Activated gamma-delta T cell (primary cell): ENCODE data around the gene CSF1.
"Not testable (repeated sequence)": the region's sequence is repeated elsewhere in the genome, so short reads cannot be mapped to it uniquely, and the experiment has no call there.

Experiments used
- DNase-seq: peaks from one replicate; lab custom pipeline; 2025; lab: John Stamatoyannopoulos, UW

The CSF1 gene

DNA sequence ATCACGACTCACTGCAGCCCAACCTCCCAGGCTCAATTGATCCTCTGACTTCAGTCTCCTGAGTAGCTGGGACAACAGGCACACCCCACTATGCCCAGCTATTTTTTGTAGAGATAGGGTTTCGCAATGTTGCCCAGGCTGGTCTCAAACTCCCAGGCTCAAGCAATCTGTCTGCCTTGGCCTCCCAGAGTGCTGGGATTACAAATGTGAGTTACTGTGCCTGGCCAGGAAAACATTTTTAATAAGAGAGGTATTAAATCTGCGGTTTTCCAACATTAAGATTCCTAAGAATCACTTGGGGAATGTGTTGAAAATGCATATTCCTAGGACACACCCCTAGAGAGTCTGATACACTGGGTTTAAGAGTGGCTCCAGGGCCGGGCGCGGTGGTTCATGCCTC lies 8.7 kb downstream of the CSF1 start:
- DNase-seq = no peak

DNA sequence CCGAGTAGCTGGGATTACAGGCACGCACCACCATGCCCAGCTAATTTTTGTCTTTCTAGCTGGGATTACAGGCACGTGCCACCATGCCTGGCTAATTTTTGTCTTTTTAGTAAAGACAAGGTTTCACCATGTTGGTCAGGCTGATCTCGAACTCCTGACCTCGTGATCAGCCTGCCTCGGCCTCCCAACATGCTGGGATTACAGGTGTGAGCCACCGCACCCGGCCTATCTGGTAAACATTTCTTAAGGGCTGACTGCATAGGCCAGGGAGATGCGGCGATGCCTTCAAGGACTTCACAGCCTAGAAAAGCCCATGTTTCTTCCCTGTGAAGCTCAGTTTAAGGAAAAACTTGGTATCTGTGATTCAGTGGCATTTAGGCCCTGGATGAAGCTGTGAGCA lies 9.7 kb downstream of the CSF1 start:
- not testable (repeated sequence) for DNase-seq

DNA sequence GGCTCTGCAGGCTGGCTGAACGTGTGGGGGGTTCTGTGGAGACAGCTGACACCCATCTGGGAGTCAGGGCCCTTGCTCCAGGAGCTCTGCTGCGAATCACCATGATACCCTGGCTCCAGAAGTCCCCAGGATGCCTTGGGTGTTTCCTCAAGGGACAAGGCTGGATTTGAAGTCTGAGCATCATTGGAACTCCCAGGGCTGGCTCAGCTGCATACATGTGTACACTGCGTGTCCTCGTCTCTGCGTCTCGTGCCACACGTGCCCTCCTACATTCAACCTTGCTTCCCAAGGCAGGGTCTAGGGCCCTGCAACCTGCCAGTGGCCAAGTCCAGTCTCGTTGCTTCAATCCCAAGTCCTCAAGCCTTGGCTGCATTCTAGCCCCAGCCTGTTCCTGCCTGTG lies 11.7 kb downstream of the CSF1 start:
- DNase-seq = no peak

DNA sequence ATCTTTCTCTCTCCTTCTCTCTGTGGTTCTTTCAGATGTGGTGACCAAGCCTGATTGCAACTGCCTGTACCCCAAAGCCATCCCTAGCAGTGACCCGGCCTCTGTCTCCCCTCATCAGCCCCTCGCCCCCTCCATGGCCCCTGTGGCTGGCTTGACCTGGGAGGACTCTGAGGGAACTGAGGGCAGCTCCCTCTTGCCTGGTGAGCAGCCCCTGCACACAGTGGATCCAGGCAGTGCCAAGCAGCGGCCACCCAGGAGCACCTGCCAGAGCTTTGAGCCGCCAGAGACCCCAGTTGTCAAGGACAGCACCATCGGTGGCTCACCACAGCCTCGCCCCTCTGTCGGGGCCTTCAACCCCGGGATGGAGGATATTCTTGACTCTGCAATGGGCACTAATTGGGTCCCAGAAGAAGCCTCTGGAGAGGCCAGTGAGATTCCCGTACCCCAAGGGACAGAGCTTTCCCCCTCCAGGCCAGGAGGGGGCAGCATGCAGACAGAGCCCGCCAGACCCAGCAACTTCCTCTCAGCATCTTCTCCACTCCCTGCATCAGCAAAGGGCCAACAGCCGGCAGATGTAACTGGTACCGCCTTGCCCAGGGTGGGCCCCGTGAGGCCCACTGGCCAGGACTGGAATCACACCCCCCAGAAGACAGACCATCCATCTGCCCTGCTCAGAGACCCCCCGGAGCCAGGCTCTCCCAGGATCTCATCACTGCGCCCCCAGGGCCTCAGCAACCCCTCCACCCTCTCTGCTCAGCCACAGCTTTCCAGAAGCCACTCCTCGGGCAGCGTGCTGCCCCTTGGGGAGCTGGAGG lies 12.7 kb downstream of the CSF1 start:
- DNase-seq = no peak

DNA sequence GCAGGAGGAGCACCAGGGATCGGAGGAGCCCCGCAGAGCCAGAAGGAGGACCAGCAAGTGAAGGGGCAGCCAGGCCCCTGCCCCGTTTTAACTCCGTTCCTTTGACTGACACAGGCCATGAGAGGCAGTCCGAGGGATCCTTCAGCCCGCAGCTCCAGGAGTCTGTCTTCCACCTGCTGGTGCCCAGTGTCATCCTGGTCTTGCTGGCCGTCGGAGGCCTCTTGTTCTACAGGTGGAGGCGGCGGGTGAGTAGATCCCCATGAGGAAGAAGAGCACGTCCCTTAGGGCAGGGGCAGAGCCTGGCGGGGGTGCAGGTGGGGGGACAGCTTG lies 13.3 kb downstream of the CSF1 start:
- no peak for DNase-seq

DNA sequence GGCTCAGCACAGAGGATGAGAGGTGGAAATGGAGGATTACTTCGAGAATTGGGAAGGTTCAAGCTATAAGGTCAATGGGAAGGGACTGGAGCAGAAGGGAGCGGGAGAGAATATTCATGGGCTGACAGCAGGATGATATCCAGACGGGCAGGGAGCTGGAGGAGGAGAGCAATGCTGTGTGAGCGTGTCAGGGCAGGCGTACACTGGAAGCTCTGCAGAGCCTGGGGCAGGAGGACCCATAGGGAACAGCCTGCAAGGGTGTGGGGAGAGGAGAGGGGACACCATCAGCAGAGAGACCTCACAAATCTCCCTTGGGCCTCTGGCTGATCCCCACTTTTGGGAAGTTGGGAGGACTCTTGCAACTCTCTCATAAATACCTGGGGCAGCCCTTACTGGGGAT lies 13.7 kb downstream of the CSF1 start:
- no peak for DNase-seq

DNA sequence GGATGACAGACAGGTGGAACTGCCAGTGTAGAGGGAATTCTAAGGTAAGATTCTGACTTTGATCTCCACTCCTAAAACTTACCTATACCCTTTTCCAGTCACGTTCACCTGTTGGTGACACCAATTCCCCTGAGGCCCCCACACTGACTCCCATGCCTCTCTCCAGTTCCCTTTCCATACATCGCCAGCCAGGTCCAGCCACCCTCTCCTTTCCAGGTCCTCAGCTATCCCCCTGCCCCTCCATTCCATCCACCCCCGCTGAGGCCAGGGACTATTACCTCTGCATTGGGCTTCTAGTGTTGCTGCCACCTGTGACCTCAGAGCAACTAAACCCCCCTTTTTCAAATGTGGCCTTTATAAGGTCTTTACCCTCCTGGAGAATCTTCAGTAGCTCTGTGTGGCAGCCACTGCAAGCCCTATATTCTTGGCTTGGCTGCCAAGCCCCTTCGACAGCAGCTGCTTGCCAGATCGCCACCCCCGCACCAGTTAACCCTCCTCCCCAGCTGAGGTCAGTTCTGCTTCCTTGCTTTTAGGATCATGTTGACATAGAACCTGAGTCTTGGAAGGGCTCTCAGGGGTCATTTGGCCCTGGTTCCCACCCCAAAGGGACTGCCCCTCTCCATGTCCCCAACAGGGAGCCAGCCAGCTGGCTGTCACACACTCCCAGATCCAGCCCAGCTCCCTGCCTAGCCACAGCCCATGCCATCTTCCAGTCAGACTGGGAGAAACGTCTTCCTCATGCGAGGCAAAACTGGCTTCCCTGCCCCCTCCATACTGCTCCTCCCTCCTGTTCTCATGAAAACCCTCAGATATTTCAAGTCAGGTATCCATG lies 14.7 kb downstream of the CSF1 start:
- DNase-seq = no peak

DNA sequence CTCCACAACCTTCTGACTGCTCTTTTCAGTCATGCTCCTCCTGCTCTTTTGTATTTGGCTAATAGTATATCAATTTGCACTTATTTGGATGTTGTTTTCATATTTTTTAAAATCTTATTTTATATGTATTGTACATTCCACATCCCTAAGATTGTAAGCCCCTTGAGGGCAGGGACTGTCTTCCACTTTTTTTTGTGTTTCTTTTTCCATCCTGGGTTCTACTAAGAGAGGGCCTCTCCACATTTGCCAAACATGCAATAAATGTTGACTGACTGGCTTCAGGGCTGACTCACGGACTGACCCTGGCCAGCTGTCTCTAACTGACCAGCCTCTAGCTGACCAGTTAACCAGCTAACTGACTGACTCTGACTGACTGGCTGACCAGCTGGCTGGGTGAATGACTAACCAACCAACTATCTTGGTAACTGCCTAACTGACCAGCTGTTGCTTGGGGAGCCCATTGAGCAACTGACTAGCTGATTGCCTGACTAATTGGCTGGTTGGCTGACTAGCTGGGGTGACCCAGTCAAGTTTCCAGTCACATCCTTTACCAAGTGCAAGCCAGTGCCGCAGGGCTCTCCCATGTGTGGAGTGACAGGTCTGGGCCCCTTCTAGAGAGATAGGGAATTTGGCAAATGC lies 16.1 kb downstream of the CSF1 start:
- no peak for DNase-seq

DNA sequence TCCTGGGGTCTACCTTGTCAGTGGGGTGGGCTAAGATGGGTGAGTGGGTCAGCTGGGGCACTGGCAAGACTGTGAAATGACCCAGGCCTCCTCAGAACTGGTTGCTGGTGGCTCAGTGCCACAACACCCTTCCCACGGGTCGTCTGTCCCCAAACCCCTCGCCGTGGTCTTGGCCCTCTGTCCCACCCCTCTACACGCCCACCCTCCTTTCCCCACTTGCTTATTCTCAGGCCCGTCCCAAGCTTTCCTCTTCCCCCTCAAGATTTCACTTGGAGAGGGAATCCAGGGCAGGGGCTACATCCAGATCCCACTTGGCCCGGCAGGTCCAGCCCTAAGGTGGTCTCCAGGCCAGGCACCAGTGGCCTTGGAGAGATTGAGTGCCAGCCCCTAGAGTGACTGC lies 16.7 kb downstream of the CSF1 start:
- no peak for DNase-seq

DNA sequence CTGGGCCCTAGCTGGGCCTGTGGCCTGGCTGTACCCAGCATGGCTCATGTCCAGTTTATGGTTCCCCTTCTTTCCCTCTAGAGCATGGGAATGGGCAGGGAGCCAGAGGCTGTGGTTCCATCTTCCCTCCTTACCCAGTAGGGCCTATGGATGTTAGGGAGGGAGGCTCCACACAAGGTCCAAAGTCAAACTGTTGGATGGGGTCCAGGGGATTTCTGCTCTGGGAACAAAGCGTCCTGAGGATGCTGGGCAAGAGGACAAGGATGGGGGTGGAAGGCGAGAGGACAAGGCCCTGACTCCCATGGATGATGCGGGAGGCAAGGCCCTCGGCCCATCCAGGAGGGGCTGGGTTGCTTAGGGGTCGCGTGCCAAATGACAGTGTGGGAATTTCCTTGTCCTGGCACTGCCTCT lies 17.3 kb downstream of the CSF1 start:
- no peak for DNase-seq

DNA sequence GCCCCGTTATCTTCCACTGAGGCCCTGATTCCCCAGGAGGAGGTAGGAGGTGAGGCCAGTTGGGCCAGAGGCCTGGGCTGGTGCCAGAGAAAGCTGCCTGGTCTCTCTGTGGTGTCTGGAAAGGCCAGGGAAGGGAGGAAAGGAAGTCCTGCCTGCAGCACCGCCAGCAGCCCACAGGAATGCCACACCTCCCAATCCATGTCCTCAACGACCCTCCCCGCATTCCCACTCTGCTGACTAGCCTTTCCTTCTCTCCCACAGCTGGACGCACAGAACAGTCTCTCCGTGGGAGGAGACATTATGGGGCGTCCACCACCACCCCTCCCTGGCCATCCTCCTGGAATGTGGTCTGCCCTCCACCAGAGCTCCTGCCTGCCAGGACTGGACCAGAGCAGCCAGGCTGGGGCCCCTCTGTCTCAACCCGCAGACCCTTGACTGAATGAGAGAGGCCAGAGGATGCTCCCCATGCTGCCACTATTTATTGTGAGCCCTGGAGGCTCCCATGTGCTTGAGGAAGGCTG lies 18.0 kb downstream of the CSF1 start:
- DNase-seq = no peak

DNA sequence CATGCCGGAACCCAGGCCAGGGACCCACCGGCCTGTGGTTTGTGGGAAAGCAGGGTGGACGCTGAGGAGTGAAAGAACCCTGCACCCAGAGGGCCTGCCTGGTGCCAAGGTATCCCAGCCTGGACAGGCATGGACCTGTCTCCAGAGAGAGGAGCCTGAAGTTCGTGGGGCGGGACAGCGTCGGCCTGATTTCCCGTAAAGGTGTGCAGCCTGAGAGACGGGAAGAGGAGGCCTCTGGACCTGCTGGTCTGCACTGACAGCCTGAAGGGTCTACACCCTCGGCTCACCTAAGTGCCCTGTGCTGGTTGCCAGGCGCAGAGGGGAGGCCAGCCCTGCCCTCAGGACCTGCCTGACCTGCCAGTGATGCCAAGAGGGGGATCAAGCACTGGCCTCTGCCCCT lies 18.5 kb downstream of the CSF1 start:
- DNase-seq = no peak

DNA sequence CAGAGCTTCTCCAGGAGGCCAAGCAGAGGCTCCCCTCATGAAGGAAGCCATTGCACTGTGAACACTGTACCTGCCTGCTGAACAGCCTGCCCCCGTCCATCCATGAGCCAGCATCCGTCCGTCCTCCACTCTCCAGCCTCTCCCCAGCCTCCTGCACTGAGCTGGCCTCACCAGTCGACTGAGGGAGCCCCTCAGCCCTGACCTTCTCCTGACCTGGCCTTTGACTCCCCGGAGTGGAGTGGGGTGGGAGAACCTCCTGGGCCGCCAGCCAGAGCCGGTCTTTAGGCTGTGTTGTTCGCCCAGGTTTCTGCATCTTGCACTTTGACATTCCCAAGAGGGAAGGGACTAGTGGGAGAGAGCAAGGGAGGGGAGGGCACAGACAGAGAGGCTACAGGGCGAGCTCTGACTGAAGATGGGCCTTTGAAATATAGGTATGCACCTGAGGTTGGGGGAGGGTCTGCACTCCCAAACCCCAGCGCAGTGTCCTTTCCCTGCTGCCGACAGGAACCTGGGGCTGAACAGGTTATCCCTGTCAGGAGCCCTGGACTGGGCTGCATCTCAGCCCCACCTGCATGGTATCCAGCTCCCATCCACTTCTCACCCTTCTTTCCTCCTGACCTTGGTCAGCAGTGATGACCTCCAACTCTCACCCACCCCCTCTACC lies 19.1 kb downstream of the CSF1 start:
- no peak for DNase-seq

DNA sequence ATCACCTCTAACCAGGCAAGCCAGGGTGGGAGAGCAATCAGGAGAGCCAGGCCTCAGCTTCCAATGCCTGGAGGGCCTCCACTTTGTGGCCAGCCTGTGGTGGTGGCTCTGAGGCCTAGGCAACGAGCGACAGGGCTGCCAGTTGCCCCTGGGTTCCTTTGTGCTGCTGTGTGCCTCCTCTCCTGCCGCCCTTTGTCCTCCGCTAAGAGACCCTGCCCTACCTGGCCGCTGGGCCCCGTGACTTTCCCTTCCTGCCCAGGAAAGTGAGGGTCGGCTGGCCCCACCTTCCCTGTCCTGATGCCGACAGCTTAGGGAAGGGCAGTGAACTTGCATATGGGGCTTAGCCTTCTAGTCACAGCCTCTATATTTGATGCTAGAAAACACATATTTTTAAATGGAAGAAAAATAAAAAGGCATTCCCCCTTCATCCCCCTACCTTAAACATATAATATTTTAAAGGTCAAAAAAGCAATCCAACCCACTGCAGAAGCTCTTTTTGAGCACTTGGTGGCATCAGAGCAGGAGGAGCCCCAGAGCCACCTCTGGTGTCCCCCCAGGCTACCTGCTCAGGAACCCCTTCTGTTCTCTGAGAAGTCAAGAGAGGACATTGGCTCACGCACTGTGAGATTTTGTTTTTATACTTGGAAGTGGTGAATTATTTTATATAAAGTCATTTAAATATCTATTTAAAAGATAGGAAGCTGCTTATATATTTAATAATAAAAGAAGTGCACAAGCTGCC lies 19.8 kb downstream of the CSF1 start:
- no peak for DNase-seq

DNA sequence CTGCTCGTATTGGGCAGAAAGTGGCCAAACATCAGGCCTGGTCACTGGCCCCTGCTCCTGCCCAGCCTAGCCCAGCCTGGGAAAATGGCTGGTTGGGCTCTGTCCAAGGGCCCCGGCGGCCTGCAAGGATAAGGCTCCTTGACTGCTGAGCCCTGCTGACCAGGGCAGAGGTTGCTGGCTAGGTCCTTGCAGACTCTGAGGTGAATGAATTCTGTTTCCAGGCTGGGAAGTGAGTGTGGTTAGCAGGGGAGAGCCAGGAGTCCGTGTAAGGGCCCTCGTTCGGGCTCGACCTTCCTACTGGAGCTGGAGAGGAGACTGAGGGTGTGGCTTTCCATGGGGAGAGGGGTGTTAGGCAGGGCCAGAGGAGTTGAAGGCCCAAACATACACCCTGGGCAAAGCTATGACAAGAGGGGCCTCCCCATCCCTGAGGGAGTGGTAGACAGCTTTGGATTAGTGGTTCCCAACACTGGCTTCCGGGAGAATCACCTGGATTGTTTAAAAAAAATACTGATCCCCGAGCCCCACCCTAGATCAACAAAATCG lies 20.6 kb downstream of the CSF1 start:
- DNase-seq = no peak

DNA sequence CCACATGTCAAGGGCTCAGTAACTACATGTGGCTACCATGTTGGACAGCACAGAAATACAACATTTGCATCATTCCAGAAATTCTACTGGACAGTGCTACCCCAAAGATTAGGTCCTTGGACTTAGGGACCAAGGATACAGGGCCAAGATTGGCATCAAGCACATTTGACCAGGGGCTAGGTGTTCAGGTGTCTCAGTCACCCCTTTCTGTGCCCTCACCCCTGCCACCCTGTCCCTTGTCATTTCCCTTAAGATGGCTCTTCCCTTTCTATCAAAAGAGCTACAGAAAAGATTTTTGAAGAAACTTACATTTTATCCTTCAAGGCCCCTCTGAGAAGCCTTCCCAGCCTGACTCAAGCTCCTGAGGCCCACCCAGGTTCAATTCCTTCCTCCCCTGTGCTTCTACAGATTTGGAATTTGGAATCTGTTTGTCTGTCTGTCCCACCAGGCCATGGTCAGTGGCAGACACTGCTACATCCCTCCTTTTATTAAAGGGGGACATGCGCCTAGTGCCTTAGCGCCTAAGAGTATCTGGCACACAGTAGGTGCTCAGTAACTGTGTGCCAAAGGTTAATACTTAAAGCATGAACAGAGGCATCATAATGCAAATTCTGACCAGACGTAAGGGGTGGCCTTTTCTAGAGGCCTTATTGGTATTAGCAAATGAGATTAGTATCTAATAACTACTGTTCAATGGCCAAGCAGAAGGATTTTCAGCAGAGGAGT lies 21.4 kb downstream of the CSF1 start:
- DNase-seq = no peak

DNA sequence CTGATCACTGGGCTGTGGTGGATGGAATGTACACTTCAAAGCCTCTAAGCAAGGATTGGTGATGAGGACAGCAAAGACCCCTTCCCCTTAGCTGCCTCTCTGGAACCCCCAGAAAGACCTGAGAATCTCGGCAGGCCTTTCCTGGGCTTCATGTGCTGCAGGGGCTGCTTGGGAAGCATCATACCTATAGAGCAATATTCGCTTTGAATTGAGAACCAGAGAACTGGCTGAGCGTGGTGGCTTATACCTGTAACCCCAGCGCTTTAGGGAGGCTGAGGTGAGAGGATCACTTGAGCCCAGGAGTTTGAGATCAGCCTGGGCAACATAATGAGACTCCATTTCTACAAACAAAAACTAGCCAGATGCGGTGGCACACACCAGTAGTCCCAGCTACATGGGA lies 22.0 kb downstream of the CSF1 start:
- DNase-seq = no peak

DNA sequence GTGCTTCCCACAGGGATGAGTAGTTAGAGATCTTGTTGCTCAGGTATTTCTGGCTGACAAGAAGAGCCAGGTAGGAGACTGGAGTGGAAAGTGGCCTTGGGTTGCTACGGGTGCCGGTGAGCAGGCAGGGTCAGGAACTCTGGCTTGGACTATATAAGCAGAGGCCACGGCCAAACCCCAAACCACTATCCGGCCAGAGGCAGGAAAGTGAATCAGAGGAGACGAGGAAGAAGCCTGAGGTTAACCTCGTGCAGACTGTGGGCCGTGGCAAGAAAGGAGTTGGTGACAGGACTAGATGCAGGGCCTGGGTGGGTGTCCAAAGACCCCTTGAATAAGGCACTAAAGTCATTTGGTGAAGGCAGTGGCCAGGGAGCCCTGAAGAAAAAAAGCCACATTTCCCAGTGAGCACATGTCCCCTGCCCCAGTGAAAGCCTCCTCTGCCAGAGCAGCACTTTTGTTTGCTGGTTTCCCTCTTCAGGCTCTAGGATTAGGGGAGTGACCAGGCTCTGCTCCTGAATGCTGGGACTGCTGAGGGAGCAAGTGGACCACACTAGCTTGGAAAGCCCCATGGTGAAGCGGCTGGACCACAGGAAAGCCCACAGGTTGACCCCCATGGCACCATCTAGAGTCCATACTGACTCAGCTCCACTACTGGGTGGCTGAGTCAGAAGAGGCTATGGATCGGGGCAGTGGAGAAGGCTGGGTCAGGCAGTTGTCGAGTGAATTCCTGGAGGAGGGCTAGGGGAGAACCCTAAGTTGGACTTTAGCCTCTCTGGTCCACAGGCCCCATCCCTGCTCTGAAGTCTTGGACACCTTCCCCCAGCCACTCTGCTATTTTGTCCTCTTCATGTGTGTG lies 23.4 kb downstream of the CSF1 start:
- DNase-seq = no peak

DNA sequence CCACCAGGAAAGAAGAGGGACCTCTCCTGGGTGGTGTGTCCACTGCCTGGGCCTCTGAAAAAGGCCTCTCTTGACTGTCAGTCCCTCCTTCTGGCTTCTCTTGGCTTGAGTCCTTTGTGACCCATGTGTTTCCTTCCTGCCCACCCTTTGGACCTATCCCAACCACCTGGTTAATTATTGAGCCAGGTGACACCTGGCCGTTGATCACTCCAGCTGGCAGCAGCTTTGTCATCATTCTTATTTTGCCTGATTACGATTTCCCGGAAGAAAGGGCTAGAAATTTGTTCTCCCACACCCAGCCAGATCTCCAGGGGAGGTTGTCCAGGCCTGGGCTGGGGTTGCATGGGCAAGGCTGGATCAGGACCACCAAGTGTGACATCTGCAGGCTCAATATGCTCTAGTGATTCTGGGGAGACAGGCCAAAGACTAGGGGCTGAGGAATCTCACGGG lies 24.8 kb downstream of the CSF1 start:
- no peak for DNase-seq
